ENCODE measurements around the gene FUT2. TPM values are rescaled to one million over a fixed set of nuclear protein-coding genes. Genes with fewer than 3 reads are reported as not detected.
"Not testable (repeated sequence)": the region's sequence is repeated elsewhere in the genome, so short reads cannot be mapped to it uniquely, and the experiment has no call there.

FUT2 gene
- total RNA-seq: not detected

DNA sequence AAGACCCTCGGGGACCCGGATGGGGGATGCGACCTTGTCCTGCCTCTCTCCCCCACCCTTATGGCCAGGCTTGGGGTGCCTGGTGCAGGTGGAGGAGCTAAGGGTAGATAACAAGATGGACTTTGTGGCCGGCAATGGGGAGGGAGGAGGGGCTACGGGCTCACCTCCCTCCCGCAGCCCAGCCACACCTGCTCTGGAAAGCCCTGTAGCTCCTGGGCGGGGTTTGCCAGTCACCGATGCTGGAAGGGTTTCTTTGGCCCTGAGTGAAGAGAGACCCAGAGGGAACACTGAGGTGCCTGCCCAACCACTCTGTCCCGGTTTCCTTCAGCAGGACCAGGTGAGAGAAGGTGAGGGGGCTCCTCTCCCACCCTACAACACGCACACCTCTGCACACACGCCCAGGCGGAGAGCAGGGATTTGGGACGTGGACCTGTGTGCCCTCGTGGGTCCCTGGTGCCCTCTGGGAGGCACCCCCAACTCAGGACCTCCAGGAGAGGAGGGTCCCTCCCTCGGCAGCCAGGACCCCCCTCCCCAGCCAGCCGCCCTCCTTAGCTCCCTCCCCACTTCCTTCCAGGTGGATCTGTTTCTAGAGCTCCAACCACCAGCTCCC is at the start of gene FUT2:
FUT2 (plus strand) TSS at position 229 of the 610 bp plus-strand sequence. CDS start 6,986 bp downstream, outside the sequence.
- Histone ChIP-seq H3K4me1 (ENCODE audit: control insufficient read depth in 3 of 3, insufficient read depth in 3 of 3, low read length in 3 of 3) (peaks cover 6 to 10% (median 8%) of the 10 kb centered on the region in 3 donors), H3K4me3 (ENCODE audit: low read length in 3 of 3) (peak within 1 kb of the TSS in 2 of 3 donors; percentile 46 to 52), H3K27ac (ENCODE audit: low read depth, low read length) (no peak within 1 kb of the TSS), H3K9me3 (ENCODE audit: control insufficient read depth in 3 of 3, low read length in 3 of 3) (no peaks in the 10 kb centered on the region), H3K27me3 (ENCODE audit: control insufficient read depth in 3 of 3, insufficient read depth in 3 of 3, low read length in 3 of 3) (peaks cover 12 to 23% (median 14%) of the 10 kb centered on the region in 3 donors), H3K9ac (ENCODE audit: low read depth in 1 of 3, low read length in 3 of 3) (peak within 1 kb of the TSS in 2 of 3 donors; percentile 32 to 50), H3K36me3 (ENCODE audit: control insufficient read depth in 3 of 3, insufficient read depth in 3 of 3, low read length in 3 of 3) (no peaks in the 10 kb centered on the region)

DNA sequence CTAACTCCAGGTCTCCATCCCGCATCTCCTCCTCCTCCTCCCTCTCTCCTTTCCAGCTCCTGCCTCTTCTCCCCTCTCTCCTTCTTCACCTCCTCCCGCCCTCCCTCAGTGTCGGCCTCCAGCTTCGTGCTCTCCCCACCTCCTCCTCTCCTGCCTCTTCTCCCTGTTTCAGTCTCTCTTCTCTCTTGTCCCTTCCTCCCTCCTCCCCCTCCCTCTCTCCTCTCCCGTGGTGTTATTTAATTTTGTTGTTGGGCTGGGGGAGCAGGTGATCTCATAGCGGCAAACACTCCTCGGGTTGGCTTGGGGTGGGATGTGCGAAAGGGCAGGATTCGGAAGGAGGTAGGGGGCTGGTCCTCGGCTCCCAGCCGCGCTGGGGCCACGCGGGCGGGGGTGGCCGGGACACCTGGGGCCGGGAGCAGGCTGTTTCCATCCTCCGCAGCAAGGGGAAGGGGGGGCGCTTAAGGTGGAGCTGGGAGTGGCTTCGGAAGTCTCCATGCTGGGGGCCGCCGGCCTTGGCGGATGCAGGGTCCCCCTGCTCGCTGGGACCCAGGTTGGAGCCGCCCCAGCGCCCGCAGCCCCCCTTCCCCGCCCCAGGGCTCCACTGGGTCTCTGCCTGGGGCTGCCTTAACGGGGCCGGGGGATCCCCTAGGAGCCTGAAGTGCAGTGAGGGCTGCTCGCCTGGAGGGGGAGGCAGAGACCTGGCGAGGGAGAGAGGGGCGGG is 49.6 kb upstream of the FUT2 start, which contains the start of gene CA11:
CA11 (minus strand) TSS at position 187 of the 721 bp plus-strand sequence. CDS start 555 bp downstream, outside the sequence.
- no peaks in the 10 kb centered on the region for H3K36me3 ChIP-seq (ENCODE audit: control insufficient read depth in 3 of 3, insufficient read depth in 3 of 3, low read length in 3 of 3)
- H3K27ac ChIP-seq (ENCODE audit: low read depth, low read length): peak within 1 kb of the TSS; percentile 68
- H3K4me3 ChIP-seq (ENCODE audit: low read length in 3 of 3): peak within 1 kb of the TSS; percentile 72 to 74 (median 73)
- no peaks in the 10 kb centered on the region for H3K27me3 ChIP-seq (ENCODE audit: control insufficient read depth in 3 of 3, insufficient read depth in 3 of 3, low read length in 3 of 3)
- H3K9ac ChIP-seq (ENCODE audit: low read depth in 1 of 3, low read length in 3 of 3): peak within 1 kb of the TSS; percentile 69 to 82 (median 76)
- H3K4me1 ChIP-seq (ENCODE audit: control insufficient read depth in 3 of 3, insufficient read depth in 3 of 3, low read length in 3 of 3): peaks cover 14 to 19% (median 16%) of the 10 kb centered on the region in 3 donors
- no peaks in the 10 kb centered on the region for H3K9me3 ChIP-seq (ENCODE audit: control insufficient read depth in 3 of 3, low read length in 3 of 3)

DNA sequence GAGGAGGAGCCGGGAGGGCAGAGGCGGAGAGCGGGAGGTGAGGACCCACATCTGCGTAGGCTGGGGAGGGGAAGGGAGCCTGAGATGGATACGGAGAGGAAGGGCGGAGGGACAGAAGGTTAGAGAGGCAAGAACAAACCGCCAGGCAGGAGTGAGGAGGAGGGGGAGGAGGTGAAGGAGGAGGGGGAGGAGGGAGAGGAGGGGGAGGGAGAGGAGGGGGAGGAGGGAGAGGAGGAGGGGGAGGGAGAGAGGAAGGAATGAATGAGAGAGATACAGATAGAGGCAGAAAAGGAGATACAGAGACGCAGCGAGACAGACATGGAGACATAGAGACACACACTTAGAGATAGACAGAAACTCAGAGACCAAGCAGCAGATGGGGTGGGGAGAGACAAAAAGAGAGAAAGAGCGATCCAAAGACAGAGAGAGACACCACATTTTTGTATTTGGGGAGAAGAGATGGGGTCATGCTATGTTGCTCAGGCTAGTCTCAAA is 49.0 kb upstream of the FUT2 start:
- Histone ChIP-seq H3K9me3 (ENCODE audit: control insufficient read depth in 3 of 3, low read length in 3 of 3) (no peaks in the 10 kb centered on the region), H3K4me3 (ENCODE audit: low read length in 3 of 3) (peak overlapping the region in 2 of 3 donors; percentile 72 to 73), H3K4me1 (ENCODE audit: control insufficient read depth in 3 of 3, insufficient read depth in 3 of 3, low read length in 3 of 3) (peaks cover 14 to 19% (median 16%) of the 10 kb centered on the region in 3 donors), H3K9ac (ENCODE audit: low read depth in 1 of 3, low read length in 3 of 3) (peak overlapping the region in 2 of 3 donors; percentile 76 to 82), H3K27me3 (ENCODE audit: control insufficient read depth in 3 of 3, insufficient read depth in 3 of 3, low read length in 3 of 3) (no peaks in the 10 kb centered on the region), H3K27ac (ENCODE audit: low read depth, low read length) (no peak overlapping the region), H3K36me3 (ENCODE audit: control insufficient read depth in 3 of 3, insufficient read depth in 3 of 3, low read length in 3 of 3) (no peaks in the 10 kb centered on the region)

- Histone ChIP-seq H3K27me3 (ENCODE audit: control insufficient read depth in 3 of 3, insufficient read depth in 3 of 3, low read length in 3 of 3) (no peaks in the 10 kb centered on the region), H3K36me3 (ENCODE audit: control insufficient read depth in 3 of 3, insufficient read depth in 3 of 3, low read length in 3 of 3) (no peaks in the 10 kb centered on the region), H3K9ac (ENCODE audit: low read depth in 1 of 3, low read length in 3 of 3) (no peak overlapping the region), H3K27ac (ENCODE audit: low read depth, low read length) (no peak overlapping the region), H3K9me3 (ENCODE audit: control insufficient read depth in 3 of 3, low read length in 3 of 3) (no peaks in the 10 kb centered on the region), H3K4me3 (ENCODE audit: low read length in 3 of 3) (no peak overlapping the region), H3K4me1 (ENCODE audit: control insufficient read depth in 3 of 3, insufficient read depth in 3 of 3, low read length in 3 of 3) (peaks cover 14 to 19% (median 16%) of the 10 kb centered on the region in 3 donors)
Measured at GRCh38 chr19:48648134-48648533, 47.6 kb upstream of the FUT2 start.

DNA sequence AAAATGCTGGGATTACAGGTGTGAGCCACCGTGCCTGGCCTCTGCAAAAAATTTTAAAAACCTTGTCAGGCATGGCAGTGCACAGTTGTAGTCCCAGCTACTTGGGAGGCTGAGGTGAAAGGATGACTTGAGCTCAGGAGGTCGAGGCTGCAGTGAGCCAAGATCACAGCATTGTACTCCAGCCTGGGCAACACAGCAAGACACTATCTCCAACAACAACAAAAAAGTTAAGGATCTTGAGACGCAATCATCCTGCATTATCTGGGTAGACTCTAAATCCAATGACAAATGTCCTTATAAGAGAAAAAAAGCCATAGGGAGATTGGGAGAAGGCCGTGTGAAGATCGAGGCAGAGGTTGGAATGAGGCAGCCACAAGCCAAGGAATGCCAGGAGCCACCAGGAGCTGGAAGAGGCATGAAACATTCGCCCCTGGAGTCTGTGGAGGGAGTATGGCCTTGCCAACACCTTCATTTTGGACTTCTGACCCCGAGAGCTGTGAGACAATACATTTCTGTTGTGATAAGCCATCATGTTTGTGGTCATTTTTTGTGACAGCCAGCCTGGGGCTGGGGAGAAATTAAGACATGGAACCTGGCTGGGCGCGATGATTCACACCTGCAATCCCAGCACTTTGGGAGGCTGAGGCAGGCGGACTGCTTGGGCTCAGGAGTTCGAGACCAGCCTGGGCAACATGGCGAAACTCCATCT is 44.6 kb upstream of the FUT2 start:
- Histone ChIP-seq H3K36me3 (ENCODE audit: control insufficient read depth in 3 of 3, insufficient read depth in 3 of 3, low read length in 3 of 3) (no peaks in the 10 kb centered on the region), H3K9ac (ENCODE audit: low read depth in 1 of 3, low read length in 3 of 3) (no peak overlapping the region), H3K9me3 (ENCODE audit: control insufficient read depth in 3 of 3, low read length in 3 of 3) (no peaks in the 10 kb centered on the region), H3K27ac (ENCODE audit: low read depth, low read length) (no peak overlapping the region), H3K4me1 (ENCODE audit: control insufficient read depth in 3 of 3, insufficient read depth in 3 of 3, low read length in 3 of 3) (peaks cover 0 to 3% (median under 1%) of the 10 kb centered on the region in 3 donors), H3K4me3 (ENCODE audit: low read length in 3 of 3) (no peak overlapping the region), H3K27me3 (ENCODE audit: control insufficient read depth in 3 of 3, insufficient read depth in 3 of 3, low read length in 3 of 3) (no peaks in the 10 kb centered on the region)

GRCh38 chr19:48651683-48652048 is 44.1 kb upstream of the FUT2 start:
- Histone ChIP-seq H3K4me3 (ENCODE audit: low read length in 3 of 3) (no peak overlapping the region), H3K36me3 (ENCODE audit: control insufficient read depth in 3 of 3, insufficient read depth in 3 of 3, low read length in 3 of 3) (no peaks in the 10 kb centered on the region), H3K9me3 (ENCODE audit: control insufficient read depth in 3 of 3, low read length in 3 of 3) (no peaks in the 10 kb centered on the region), H3K9ac (ENCODE audit: low read depth in 1 of 3, low read length in 3 of 3) (no peak overlapping the region), H3K4me1 (ENCODE audit: control insufficient read depth in 3 of 3, insufficient read depth in 3 of 3, low read length in 3 of 3) (no peaks in the 10 kb centered on the region), H3K27me3 (ENCODE audit: control insufficient read depth in 3 of 3, insufficient read depth in 3 of 3, low read length in 3 of 3) (no peaks in the 10 kb centered on the region), H3K27ac (ENCODE audit: low read depth, low read length) (no peak overlapping the region)

DNA sequence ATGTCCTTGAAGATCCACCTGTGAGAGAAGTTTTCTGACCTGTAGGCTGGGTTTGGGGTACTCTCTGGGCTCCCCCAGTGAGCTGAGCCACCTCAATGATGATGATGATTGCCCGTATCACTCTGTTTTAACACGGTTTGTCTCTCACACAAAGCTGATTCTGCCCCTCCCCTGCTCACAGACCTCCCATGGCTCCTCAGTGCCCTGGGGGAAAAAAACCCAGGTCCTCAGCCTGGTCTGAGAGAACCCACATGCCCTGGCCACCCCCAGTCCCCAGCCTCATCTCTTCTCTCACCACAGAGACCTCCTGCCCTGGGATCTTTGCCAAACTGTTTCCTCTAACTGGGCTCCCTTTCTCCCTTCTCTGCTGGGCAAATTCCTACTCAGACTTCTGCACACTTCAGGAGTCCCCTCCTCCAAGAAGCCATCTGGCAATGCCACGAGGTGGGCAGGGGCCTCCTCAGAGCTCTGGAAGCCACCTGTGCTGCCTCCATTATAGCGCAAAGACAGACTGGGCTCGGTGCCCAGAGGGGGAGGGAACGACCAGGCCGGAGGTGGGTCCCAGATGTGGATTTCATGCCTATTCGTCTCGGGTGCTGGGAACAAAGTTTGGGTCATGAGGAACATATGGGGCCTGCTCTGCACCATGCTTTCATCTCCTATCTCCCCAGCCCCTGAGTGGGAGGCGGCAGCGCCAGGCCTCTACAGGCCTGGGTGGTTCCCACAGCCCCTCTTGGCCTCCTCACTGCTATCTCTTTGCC is 41.3 kb upstream of the FUT2 start:
- Histone ChIP-seq H3K9me3 (ENCODE audit: control insufficient read depth in 3 of 3, low read length in 3 of 3) (no peaks in the 10 kb centered on the region), H3K27me3 (ENCODE audit: control insufficient read depth in 3 of 3, insufficient read depth in 3 of 3, low read length in 3 of 3) (no peaks in the 10 kb centered on the region), H3K27ac (ENCODE audit: low read depth, low read length) (no peak overlapping the region), H3K9ac (ENCODE audit: low read depth in 1 of 3, low read length in 3 of 3) (no peak overlapping the region), H3K4me1 (ENCODE audit: control insufficient read depth in 3 of 3, insufficient read depth in 3 of 3, low read length in 3 of 3) (no peaks in the 10 kb centered on the region), H3K36me3 (ENCODE audit: control insufficient read depth in 3 of 3, insufficient read depth in 3 of 3, low read length in 3 of 3) (no peaks in the 10 kb centered on the region), H3K4me3 (ENCODE audit: low read length in 3 of 3) (no peak overlapping the region)

- H3K9ac ChIP-seq (ENCODE audit: low read depth in 1 of 3, low read length in 3 of 3): no peak overlapping the region
- peaks cover 0 to 7% (median 6%) of the 10 kb centered on the region in 3 donors for H3K4me1 ChIP-seq (ENCODE audit: control insufficient read depth in 3 of 3, insufficient read depth in 3 of 3, low read length in 3 of 3)
- no peaks in the 10 kb centered on the region for H3K36me3 ChIP-seq (ENCODE audit: control insufficient read depth in 3 of 3, insufficient read depth in 3 of 3, low read length in 3 of 3)
- no peak overlapping the region for H3K27ac ChIP-seq (ENCODE audit: low read depth, low read length)
- no peaks in the 10 kb centered on the region for H3K27me3 ChIP-seq (ENCODE audit: control insufficient read depth in 3 of 3, insufficient read depth in 3 of 3, low read length in 3 of 3)
- no peaks in the 10 kb centered on the region for H3K9me3 ChIP-seq (ENCODE audit: control insufficient read depth in 3 of 3, low read length in 3 of 3)
- H3K4me3 ChIP-seq (ENCODE audit: low read length in 3 of 3): no peak overlapping the region
Measured at GRCh38 chr19:48656840-48657474, 38.8 kb upstream of the FUT2 start.

DNA sequence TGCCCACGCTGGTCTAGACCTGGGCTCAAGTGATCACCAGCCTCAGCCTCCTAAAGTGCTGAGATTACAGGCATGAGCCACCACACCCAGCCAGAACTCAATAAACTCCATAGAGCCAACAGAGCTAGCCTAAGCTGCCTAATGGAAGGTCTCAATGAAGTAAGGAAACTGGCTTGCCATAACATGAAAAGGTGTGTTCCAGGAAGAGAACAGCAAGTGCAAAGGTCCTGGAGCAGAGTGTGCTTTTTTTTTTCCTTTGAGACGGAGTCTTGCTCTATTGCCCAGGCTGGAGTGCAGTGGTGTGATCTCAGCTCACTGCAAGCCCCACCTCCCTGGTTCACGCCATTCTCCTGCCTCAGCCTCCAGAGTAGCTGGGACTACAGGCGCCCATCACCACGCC is 37.9 kb upstream of the FUT2 start:
- not testable (repeated sequence) for H3K9me3 ChIP-seq (ENCODE audit: control insufficient read depth in 3 of 3, low read length in 3 of 3); H3K4me1 ChIP-seq (ENCODE audit: control insufficient read depth in 3 of 3, insufficient read depth in 3 of 3, low read length in 3 of 3); H3K4me3 ChIP-seq (ENCODE audit: low read length in 3 of 3); H3K36me3 ChIP-seq (ENCODE audit: control insufficient read depth in 3 of 3, insufficient read depth in 3 of 3, low read length in 3 of 3); H3K27me3 ChIP-seq (ENCODE audit: control insufficient read depth in 3 of 3, insufficient read depth in 3 of 3, low read length in 3 of 3); H3K9ac ChIP-seq (ENCODE audit: low read depth in 1 of 3, low read length in 3 of 3); H3K27ac ChIP-seq (ENCODE audit: low read depth, low read length)
